Hematopoietic multipotent progenitor cell treated with erythropoietin and hydrocortisone succinate and interleukin-3 and kit ligand, for 8 days (in vitro differentiated cells): ENCODE results near the gene HOXA7.

Source experiments
- DNase-seq: peaks from one replicate; pipeline ENCODE4 v3.0.0-alpha.2; 2015

The HOXA7 gene

GRCh38 chr7:27116031-27116961, 40.2 kb downstream of the HOXA7 start:
- no peak for DNase-seq

- no peak for DNase-seq
These were observed 41.1 kb downstream of the HOXA7 start for GRCh38 chr7:27115221-27116026.

- DNase-seq, result no peak
These were observed 41.6 kb downstream of the HOXA7 start for GRCh38 chr7:27114881-27115220.

GRCh38 chr7:27113991-27114769, 42.3 kb downstream of the HOXA7 start:
- no peak for DNase-seq

- no peak for DNase-seq
These were observed 43.2 kb downstream of the HOXA7 start for GRCh38 chr7:27112955-27113949.

- DNase-seq, result no peak
These were observed 44.1 kb downstream of the HOXA7 start for GRCh38 chr7:27112361-27112760.

- DNase-seq, result no peak
These were observed 44.7 kb downstream of the HOXA7 start for GRCh38 chr7:27111751-27112277.

GRCh38 chr7:27111042-27111750, 45.3 kb downstream of the HOXA7 start:
- DNase-seq, result no peak

GRCh38 chr7:27110186-27111031, 46.1 kb downstream of the HOXA7 start:
- no peak for DNase-seq

- no peak for DNase-seq
These were observed 46.8 kb downstream of the HOXA7 start for GRCh38 chr7:27109466-27110185.

GRCh38 chr7:27108390-27109127, 47.9 kb downstream of the HOXA7 start:
- DNase-seq, result no peak

GRCh38 chr7:27107391-27108381, 48.8 kb downstream of the HOXA7 start:
- no peak for DNase-seq

- no peak for DNase-seq
These were observed 49.6 kb downstream of the HOXA7 start for GRCh38 chr7:27106901-27107240.

- no peak for DNase-seq
These were observed 50.1 kb downstream of the HOXA7 start for GRCh38 chr7:27106181-27106900.

GRCh38 chr7:27105301-27106031, 51.0 kb downstream of the HOXA7 start:
- no peak for DNase-seq
